BJ (cell line): ENCODE measurements around the gene ST6GAL1. TPM values are rescaled to one million over a fixed set of nuclear protein-coding genes. Genes with fewer than 3 reads are reported as not detected.

Experiments used
- CTCF ChIA-PET: fragments of 350-600 bp; formaldehyde crosslinking; extraction: SDS; loops from one replicate; lab custom pipeline; 2021; ENCODE audit warnings: antibody characterized with exemption, inconsistent platforms; lab: Yijun Ruan, JAX
- POLR2A ChIA-PET: fragments of 300-600 bp; sonication (Branson Sonifier 250); formaldehyde crosslinking; extraction: SDS; loops from one replicate; lab custom pipeline; 2021; ENCODE audit warnings: antibody characterized with exemption; lab: Charles Lee
- DNase-seq: peaks from one replicate; pipeline ENCODE4 v3.0.0-alpha.2; 2011; ENCODE audit warnings: low read depth
- H3K27me3 ChIP-seq: 2 replicates; pipeline ENCODE4 v1.6.0; 2011; ENCODE audit warnings: low read length; ENCODE audit not compliant: control insufficient read depth, insufficient read depth
- H3K36me3 ChIP-seq: 2 replicates; pipeline ENCODE4 v1.5.1; 2011; ENCODE audit warnings: low read length; ENCODE audit not compliant: control insufficient read depth, insufficient read depth
- H3K4me3 ChIP-seq: 2 replicates; pipeline ENCODE4 v1.5.1; 2011; ENCODE audit warnings: low read depth, mild to moderate bottlenecking, control low read depth, low read length
- polyA plus RNA-seq: library from polyadenylated mRNA; depleted of rRNA; stranded (reverse); fragments of >200 nt; gene quantifications from 2 replicates; pipeline ENCODE4 v1.2.3, GENCODE V29; 2011
- TF ChIP-seq, protein P1 (sequence below): IDR thresholded peaks from 2 replicates; pipeline ENCODE4 v1.5.1; 2011; ENCODE audit warnings: low read depth, mild to moderate bottlenecking, control low read depth, inconsistent platforms, low read length, moderate library complexity; ENCODE audit not compliant: insufficient read depth

Gene ST6GAL1
- polyA plus RNA-seq, 1 experiment: 1.5 TPM

GRCh38 chr3:187016639-187017345 is 86.5 kb downstream of the ST6GAL1 start:
- Histone ChIP-seq H3K4me3 (no peak overlapping the region), H3K27me3 (no peaks in the 10 kb centered on the region; the same call in 1 of the 2 replicates), H3K36me3 (no peaks in the 10 kb centered on the region)
- ChIA-PET CTCF (interaction anchor here (0.9 to 1.0 kb wide), 2 partner anchors 48 to 101 kb away, joined by 3 read pairs; no protein-coding TSS in a partner anchor), POLR2A (no interaction called here)
- DNase-seq: no peak
- TF ChIP-seq, protein P1, sequence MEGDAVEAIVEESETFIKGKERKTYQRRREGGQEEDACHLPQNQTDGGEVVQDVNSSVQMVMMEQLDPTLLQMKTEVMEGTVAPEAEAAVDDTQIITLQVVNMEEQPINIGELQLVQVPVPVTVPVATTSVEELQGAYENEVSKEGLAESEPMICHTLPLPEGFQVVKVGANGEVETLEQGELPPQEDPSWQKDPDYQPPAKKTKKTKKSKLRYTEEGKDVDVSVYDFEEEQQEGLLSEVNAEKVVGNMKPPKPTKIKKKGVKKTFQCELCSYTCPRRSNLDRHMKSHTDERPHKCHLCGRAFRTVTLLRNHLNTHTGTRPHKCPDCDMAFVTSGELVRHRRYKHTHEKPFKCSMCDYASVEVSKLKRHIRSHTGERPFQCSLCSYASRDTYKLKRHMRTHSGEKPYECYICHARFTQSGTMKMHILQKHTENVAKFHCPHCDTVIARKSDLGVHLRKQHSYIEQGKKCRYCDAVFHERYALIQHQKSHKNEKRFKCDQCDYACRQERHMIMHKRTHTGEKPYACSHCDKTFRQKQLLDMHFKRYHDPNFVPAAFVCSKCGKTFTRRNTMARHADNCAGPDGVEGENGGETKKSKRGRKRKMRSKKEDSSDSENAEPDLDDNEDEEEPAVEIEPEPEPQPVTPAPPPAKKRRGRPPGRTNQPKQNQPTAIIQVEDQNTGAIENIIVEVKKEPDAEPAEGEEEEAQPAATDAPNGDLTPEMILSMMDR: no peak

DNA sequence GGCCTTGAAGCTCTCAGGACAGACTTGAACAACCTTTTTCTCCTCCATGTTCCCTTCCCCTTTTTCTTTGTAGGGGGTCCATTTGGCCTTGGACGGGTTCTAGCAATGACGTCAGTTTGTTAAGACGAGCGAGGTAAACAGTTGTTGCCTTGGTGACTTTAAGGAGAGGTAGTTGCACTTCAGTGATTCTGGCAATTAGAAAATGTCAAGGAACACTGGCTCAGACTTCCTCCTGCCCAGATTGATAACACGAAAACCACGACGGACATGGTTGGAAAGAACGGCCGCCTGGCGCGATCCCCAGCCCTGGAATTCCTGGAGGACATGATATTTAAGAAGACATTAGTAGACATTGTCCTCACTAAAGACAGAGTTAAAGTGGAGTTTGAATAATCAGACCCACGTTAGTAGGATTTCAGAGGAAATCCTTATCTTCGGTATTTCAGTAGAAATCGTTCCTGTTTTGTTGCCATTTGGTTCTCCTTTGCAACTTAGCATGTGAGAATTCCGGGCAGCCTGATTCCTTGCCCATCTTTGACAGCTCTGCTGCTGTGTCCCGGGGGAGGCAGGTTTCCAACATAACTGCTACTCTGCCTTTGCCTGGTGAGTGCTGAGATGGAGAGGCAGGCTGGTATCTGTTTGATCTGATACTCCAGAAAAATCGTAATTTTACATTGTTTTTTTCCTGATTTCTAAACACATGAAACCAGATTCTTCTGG is 87.3 kb downstream of the ST6GAL1 start:
- TF ChIP-seq, protein P1: no peak
- H3K36me3 ChIP-seq: no peaks in the 10 kb centered on the region
- no peak for DNase-seq
- ChIA-PET POLR2A (no interaction called here), CTCF (interaction anchor here (1.0 kb wide), 1 partner anchor 47 kb away, joined by 3 read pairs; no protein-coding TSS in a partner anchor)
- H3K4me3 ChIP-seq: no peak overlapping the region
- H3K27me3 ChIP-seq: no peaks in the 10 kb centered on the region; the same call in 1 of the 2 replicates

DNA sequence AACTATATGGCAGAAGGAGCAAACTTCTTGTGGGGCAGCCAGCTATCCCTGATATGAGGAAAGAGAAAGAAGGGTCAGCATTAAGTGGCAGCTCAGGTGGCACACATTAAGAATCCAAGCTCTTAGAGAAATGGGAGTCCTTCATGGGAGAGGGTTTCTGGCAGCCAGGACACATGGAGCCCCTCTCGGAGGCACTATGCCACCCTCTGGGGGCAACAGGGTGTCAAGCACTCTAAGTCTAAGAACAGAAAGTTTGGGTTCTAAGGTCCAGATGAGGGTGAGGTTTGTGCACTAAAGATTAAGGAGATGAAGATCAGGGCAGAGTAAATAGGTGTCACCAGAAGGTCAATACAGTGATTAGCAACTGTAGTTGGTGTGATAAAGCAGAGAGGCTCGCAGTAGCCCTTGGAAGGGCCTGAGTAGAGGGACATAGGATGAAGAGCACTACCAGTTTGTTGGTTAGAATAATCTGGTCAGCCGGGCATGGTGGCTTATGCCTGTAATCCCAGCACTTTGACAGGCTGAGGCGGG is 89.3 kb downstream of the ST6GAL1 start:
- TF ChIP-seq, protein P1: no peak
- POLR2A ChIA-PET: no interaction called here
- H3K27me3 ChIP-seq: no peaks in the 10 kb centered on the region; the same call in 1 of the 2 replicates
- CTCF ChIA-PET: interaction anchor here (1.0 kb wide), 1 partner anchor 25 kb away, joined by 3 read pairs; no protein-coding TSS in a partner anchor
- no peaks in the 10 kb centered on the region for H3K36me3 ChIP-seq
- no peak overlapping the region for H3K4me3 ChIP-seq
- no peak for DNase-seq

- H3K27me3 ChIP-seq: no peaks in the 10 kb centered on the region; the same call in 1 of the 2 replicates
- no peaks in the 10 kb centered on the region for H3K36me3 ChIP-seq
- ChIA-PET POLR2A (no interaction called here), CTCF (no interaction called here)
- DNase-seq: no peak
- TF ChIP-seq, protein P1: no peak
- H3K4me3 ChIP-seq: no peak overlapping the region
Measured at GRCh38 chr3:187020376-187020775, 90.0 kb downstream of the ST6GAL1 start.
